Lung (tissue), 12 donors: Measurements from ENCODE around the gene C14orf119. TPM values are rescaled to one million over a fixed set of nuclear protein-coding genes. Genes with fewer than 3 reads are reported as not detected.
A peak's percentile ranks its signal among the peaks of the same experiment; 100 is the strongest.

Experiments used
- ATAC-seq: fragments of 200-7000 bp; cut with Tn5 transposase; one replicate; pipeline ENCODE4 v1.9.1; 2020; ENCODE audit warnings: moderate number of reproducible peaks; ENCODE audit not compliant: insufficient read depth, low FRiP score
- DNase-seq, 3 donors: peaks; one replicate each; pipeline ENCODE4 v3.0.0-alpha.2; 2013 to 2017
- H3K27ac ChIP-seq, 2 donors: one replicate each; pipeline ENCODE4 v1.5.1; 2013; ENCODE audit warnings: mild to moderate bottlenecking in 2 of 2, moderate library complexity in 2 of 2, control low read depth in 1 of 2, inconsistent platforms in 1 of 2, low read depth in 1 of 2, low read length in 1 of 2
- H3K27me3 ChIP-seq, 3 donors: one replicate each; pipeline ENCODE4 v1.5.1; 2013; ENCODE audit warnings: low read length in 2 of 3; ENCODE audit not compliant: control insufficient read depth in 3 of 3, insufficient read depth in 3 of 3
- H3K36me3 ChIP-seq, 4 donors: one replicate each; pipeline ENCODE4 v1.5.1; 2013; ENCODE audit warnings: low read length in 4 of 4, mild to moderate bottlenecking in 1 of 4, moderate library complexity in 1 of 4; ENCODE audit not compliant: control insufficient read depth in 4 of 4, insufficient read depth in 4 of 4
- H3K4me1 ChIP-seq, 5 donors: one replicate each; pipeline ENCODE4 v1.5.1; 2013; ENCODE audit warnings: low read length in 5 of 5, mild to moderate bottlenecking in 2 of 5, moderate library complexity in 1 of 5; ENCODE audit not compliant: control insufficient read depth in 5 of 5, insufficient read depth in 5 of 5
- H3K4me3 ChIP-seq: one replicate; pipeline ENCODE4 v1.5.1; 2013; ENCODE audit warnings: mild to moderate bottlenecking, control low read depth, moderate library complexity
- H3K9ac ChIP-seq, 2 donors: one replicate each; pipeline ENCODE4 v1.5.1; 2013; ENCODE audit warnings: low read length in 2 of 2, control low read depth in 1 of 2; ENCODE audit not compliant: insufficient read depth in 1 of 2
- H3K9me3 ChIP-seq, 4 donors: one replicate each; pipeline ENCODE4 v1.5.1; 2013; ENCODE audit warnings: low read length in 3 of 4, mild to moderate bottlenecking in 1 of 4, moderate library complexity in 1 of 4; ENCODE audit not compliant: control insufficient read depth in 4 of 4, insufficient read depth in 3 of 4
- CTCF ChIP-seq: IDR thresholded peaks from 2 replicates; pipeline ENCODE4 v1.5.1; 2012; ENCODE audit warnings: mild to moderate bottlenecking; ENCODE audit errors: control extremely low read depth, extremely low read depth
- WGBS, 2 donors: extraction: QIAGEN DNeasy Blood & Tissue Kit; methylation state at CpG; one replicate each; pipeline ENCODE4 v1.1.7; 2013; 5-methylcytosine and 5-hydroxymethylcytosine counted together
- polyA plus RNA-seq, 2 donors: library from polyadenylated mRNA; stranded (reverse); fragments of 200-250 nt; gene quantifications; one replicate each; pipeline ENCODE4 v1.2.1, GENCODE V29; 2013
- total RNA-seq, 2 donors: library from RNA; depleted of rRNA in 1 of 2; stranded (reverse); fragments of >200 nt in 1 of 2; gene quantifications; one replicate each; pipeline ENCODE4 v1.2.1, GENCODE V29; 2014 to 2021
- donor health status: control.
- donor health status: control.
- donor health status: Bipolar disorder and iron deficiency.
- donor health status: healthy.
- donor health status: DM: yes; HTN: yes; CAD: no.

C14orf119 gene
- total and polyA plus RNA-seq, 4 donors, result 23.9 to 64.9 (median 41.4) TPM

DNA sequence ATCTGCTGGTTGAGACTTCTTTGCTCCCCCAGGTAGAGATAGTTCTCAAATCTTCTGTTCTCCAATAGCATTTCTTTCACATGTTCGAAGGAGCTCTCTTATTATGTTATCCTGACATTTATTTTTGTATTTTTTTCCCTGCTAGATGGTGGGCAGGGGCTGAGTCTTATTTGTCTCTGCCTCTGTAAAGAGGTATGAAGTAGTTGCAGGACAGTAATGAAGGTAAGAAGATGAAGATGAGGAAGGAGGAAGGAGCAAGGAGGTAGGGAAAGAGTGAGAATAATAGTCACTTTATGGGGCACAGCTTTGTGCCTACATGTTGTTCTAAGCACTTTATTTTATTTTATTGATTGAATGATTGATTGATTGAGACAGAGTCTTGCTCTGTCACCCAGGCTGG lies 14.5 kb downstream of the C14orf119 start:
- WGBS, 2 donors, result 88 to 98% methylated on average over 1 of the region's 1 CpG
- Histone ChIP-seq H3K9me3 (no peaks in the 10 kb centered on the region), H3K4me1 (peaks cover 0 to 27% (median 8%) of the 10 kb centered on the region in 5 donors), H3K27ac (no peak overlapping the region), H3K36me3 (no peaks in the 10 kb centered on the region), H3K9ac (no peak overlapping the region), H3K4me3 (no peak overlapping the region), H3K27me3 (peaks cover 0 to 3% (median 0%) of the 10 kb centered on the region in 3 donors)
- ATAC-seq (no peak), DNase-seq (no peak)
- no peak for TF ChIP-seq CTCF

DNA sequence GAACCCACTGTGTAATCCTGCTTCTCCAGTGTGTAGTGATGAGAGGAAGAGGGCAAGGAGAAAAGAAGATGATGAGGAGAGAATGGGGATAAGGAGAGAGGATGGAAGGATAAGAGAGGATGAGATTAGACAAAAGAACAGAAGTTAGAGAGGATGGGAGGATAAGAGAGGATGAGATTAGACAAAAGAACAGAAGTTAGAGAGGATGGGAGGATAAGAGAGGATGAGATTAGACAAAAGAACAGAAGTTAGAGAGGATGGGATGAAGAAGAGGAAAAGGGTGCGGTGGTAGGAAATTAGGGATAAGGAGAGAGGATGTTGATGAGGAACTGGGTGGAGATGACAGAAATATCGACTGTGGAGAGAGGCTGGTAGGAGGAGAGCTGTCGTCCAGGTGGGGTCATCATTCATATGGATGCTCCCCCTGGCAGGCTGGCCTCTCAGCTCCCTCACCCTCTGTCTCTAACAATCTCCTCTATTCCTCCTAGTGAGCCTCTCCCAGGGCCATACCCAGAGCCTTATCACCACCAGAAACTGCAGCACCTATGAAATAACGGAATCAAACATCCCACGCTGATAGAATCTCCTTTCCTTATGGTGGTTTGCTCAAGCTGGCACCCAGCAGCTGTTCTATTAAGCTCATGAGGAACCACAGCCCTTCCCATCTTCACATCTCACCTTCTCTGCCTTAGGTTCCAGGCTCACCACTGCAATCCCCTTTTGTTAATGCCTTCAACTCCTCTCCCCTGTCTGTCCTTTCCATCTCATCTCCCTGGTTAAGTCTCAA lies 15.5 kb downstream of the C14orf119 start:
- H3K4me1 ChIP-seq, result peaks cover 0 to 29% (median 9%) of the 10 kb centered on the region in 5 donors
- no peaks in the 10 kb centered on the region for H3K36me3 ChIP-seq
- TF ChIP-seq CTCF, result no peak
- no peak for ATAC-seq
- WGBS, 2 donors, result 32 to 55% methylated on average over 5 of the region's 5 CpGs
- H3K9me3 ChIP-seq, result no peaks in the 10 kb centered on the region
- no peak overlapping the region for H3K27ac ChIP-seq
- H3K9ac ChIP-seq, result no peak overlapping the region
- DNase-seq, result no peak
- H3K4me3 ChIP-seq, result no peak overlapping the region
- H3K27me3 ChIP-seq, result peaks cover 0 to 3% (median 0%) of the 10 kb centered on the region in 3 donors

DNA sequence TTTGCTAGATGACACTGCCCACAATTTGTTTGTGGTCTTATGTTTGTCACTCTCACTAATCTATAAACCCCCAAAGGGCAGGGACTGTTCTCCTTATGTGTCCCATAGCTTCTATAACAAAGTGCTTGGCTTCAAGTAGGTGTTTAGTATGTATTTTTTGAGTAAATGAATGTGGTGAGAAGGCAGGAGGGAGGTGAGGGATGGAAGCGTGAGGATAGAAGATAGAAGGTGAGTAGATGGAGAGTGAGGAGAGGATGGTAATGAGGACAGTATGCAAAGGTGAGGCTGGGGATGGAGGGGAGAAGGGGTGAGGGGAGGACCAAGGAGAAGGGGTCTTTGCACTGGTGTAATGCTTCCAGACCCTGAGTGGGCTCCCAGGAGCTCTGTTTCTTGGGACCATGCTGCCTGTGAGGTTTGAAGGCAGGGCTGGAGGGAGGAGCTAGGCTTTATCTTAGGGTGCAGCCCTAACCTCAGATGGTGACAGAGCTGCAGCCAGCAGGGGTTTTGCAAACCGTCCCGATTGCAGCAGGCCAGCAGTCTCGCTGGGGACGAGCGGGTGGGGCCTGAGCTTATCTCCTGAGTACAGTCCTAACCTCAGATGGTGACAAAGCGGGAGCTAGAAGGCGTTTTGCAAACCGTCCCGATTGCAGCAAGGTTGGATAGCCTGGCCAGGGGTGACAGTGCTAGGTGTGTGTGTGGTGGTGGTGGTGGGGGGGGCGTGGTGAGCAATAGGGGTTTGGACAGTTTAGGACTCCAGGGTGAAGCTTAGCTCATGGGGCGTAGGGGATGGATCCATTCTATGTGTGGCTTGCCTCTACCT lies 17.3 kb downstream of the C14orf119 start:
- peaks cover 0 to 29% (median 9%) of the 10 kb centered on the region in 5 donors for H3K4me1 ChIP-seq
- TF ChIP-seq CTCF, result no peak
- H3K9ac ChIP-seq, result no peak overlapping the region
- H3K36me3 ChIP-seq, result no peaks in the 10 kb centered on the region
- H3K27ac ChIP-seq, result no peak overlapping the region
- WGBS, 2 donors, result 26 to 45% methylated on average over 12 of the region's 12 CpGs
- H3K27me3 ChIP-seq, result peaks cover 0 to 3% (median 0%) of the 10 kb centered on the region in 3 donors
- no peak overlapping the region for H3K4me3 ChIP-seq
- H3K9me3 ChIP-seq, result no peaks in the 10 kb centered on the region
- DNase-seq, result peak in 1 of 3 donors; percentile 38
- ATAC-seq, result no peak
